HCT116 (cell line): ENCODE results near the gene FCHSD2. TPM values are rescaled to one million over a fixed set of nuclear protein-coding genes. Genes with fewer than 3 reads are reported as not detected.
"Not testable (repeated sequence)": the region's sequence is repeated elsewhere in the genome, so short reads cannot be mapped to it uniquely, and the experiment has no call there.

ENCODE experiments used
- ATAC-seq: fragments of 200-7000 bp; cut with Tn5 transposase; 2 replicates; pipeline ENCODE4 v1.9.1; 2020; ENCODE audit warnings: mild to moderate bottlenecking, moderate library complexity
- BruUV-seq: library from RNA; stranded (reverse); fragments of 400-500 nt; replicated peaks from 2 replicates; lab custom pipeline; 2021; lab: Mats Ljungman, UMichigan
- CTCF ChIA-PET: fragments of 300-600 bp; sonication (Branson Sonifier 250); formaldehyde crosslinking; loops from one replicate; lab custom pipeline; 2021; ENCODE audit warnings: antibody characterized with exemption; lab: Charles Lee
- POLR2A ChIA-PET: fragments of 300-600, 350-600 bp; sonication (Branson Sonifier 250); formaldehyde crosslinking; loops from one replicate; lab custom pipeline; 2021; ENCODE audit warnings: antibody characterized with exemption; lab: Charles Lee
- RAD21 ChIA-PET, 2 experiments: fragments of 300-600 bp; sonication (Branson Sonifier 250); formaldehyde crosslinking; loops; one replicate each; lab custom pipeline; 2023; ENCODE audit warnings: low total read pairs in 2 of 2; ENCODE audit not compliant: uncharacterized antibody in 2 of 2, unreplicated experiment in 2 of 2, low non-redundant PET in 1 of 2; lab: Charles Lee
- DNase-seq: peaks from one replicate; pipeline ENCODE4 v3.0.0-alpha.2; 2010; ENCODE audit warnings: low read depth, low spot score
- H2AFZ ChIP-seq: fragments of 200-600 bp; shearing (Covaris generic), sonication (generic); 2 replicates; pipeline ENCODE4 v1.6.1; 2017; ENCODE audit warnings: low read depth, mixed run types, mixed read lengths, antibody characterized with exemption, low read length; ENCODE audit not compliant: poor library complexity, severe bottlenecking
- H3K27ac ChIP-seq: 2 replicates; pipeline ENCODE4 v1.5.1; 2012; ENCODE audit warnings: low read depth, low read length
- H3K27me3 ChIP-seq: fragments of 200-600 bp; sonication (generic); 2 replicates; pipeline ENCODE4 v1.6.1; 2016; ENCODE audit warnings: mixed run types, low read length, mixed read lengths; ENCODE audit not compliant: insufficient read depth
- H3K36me3 ChIP-seq, 2 experiments: fragments of 200-500 bp in 1 of 2; fragments of 200-600 bp in 1 of 2; sonication (Bioruptor generic) in 1 of 2; sonication (generic) in 1 of 2; 2 replicates each; pipeline versions ENCODE4 v1.5.1 to v1.6.1; 2014 to 2016; ENCODE audit warnings: low read length in 2 of 2, inconsistent platforms in 1 of 2, mixed read lengths in 1 of 2, mixed run types in 1 of 2; ENCODE audit not compliant: insufficient read depth in 2 of 2, control insufficient read depth in 1 of 2
- H3K4me1 ChIP-seq, 2 experiments: fragments of 200-600 bp in 1 of 2; sonication (generic) in 1 of 2; 2 replicates each; pipeline versions ENCODE4 v1.5.1 to v1.6.1; 2012 to 2017; ENCODE audit warnings: low read length in 2 of 2, inconsistent platforms in 1 of 2, mild to moderate bottlenecking in 1 of 2, mixed read lengths in 1 of 2, mixed run types in 1 of 2, moderate library complexity in 1 of 2; ENCODE audit not compliant: insufficient read depth in 2 of 2, control insufficient read depth in 1 of 2
- H3K4me2 ChIP-seq: fragments of 200-600 bp; sonication (generic); 2 replicates; pipeline ENCODE4 v1.6.1; 2017; ENCODE audit warnings: mixed run types, low read length, mixed read lengths
- H3K4me3 ChIP-seq, 2 experiments: fragments of 200-600 bp in 1 of 2; sonication (generic) in 1 of 2; replicated peaks in 1 of 2; 2 replicates each; pipeline ENCODE4 v1.5.1; 2011 to 2016; ENCODE audit warnings: low read length in 2 of 2, control low read depth in 1 of 2, low read depth in 1 of 2, mild to moderate bottlenecking in 1 of 2, mixed read lengths in 1 of 2, mixed run types in 1 of 2
- H3K79me2 ChIP-seq: fragments of 200-600 bp; sonication (generic); 2 replicates; pipeline ENCODE4 v1.6.1; 2017; ENCODE audit warnings: mild to moderate bottlenecking, mixed run types, low read length, moderate library complexity, mixed read lengths; ENCODE audit not compliant: insufficient read depth
- H3K9ac ChIP-seq: fragments of 200-600 bp; sonication (generic); 2 replicates; pipeline ENCODE4 v1.6.1; 2016; ENCODE audit warnings: low read length, mixed read lengths
- H3K9me2 ChIP-seq: fragments of 200-600 bp; sonication (generic), shearing (Covaris generic); 2 replicates; pipeline ENCODE4 v1.6.1; 2017; ENCODE audit warnings: mixed run types, mild to moderate bottlenecking, moderate library complexity; ENCODE audit not compliant: insufficient read depth
- H3K9me3 ChIP-seq, 2 experiments: fragments of 200-500 bp in 1 of 2; fragments of 200-600 bp in 1 of 2; sonication (Bioruptor generic) in 1 of 2; sonication (generic) in 1 of 2; 2 replicates each; pipeline ENCODE4 v1.6.1; 2014 to 2017; ENCODE audit warnings: low read length in 2 of 2, mixed read lengths in 2 of 2, inconsistent platforms in 1 of 2, low read depth in 1 of 2, mild to moderate bottlenecking in 1 of 2, mixed run types in 1 of 2, moderate library complexity in 1 of 2; ENCODE audit not compliant: control insufficient read depth in 1 of 2, insufficient read depth in 1 of 2
- H4K20me1 ChIP-seq: fragments of 200-600 bp; sonication (generic), shearing (Covaris generic); 2 replicates; pipeline ENCODE4 v1.6.1; 2017; ENCODE audit warnings: mixed run types, mild to moderate bottlenecking, moderate library complexity; ENCODE audit not compliant: insufficient read depth
- TCF7L2 ChIP-seq: IDR thresholded peaks from 2 replicates; pipeline ENCODE4 v1.7.0; 2011; ENCODE audit warnings: borderline replicate concordance, inconsistent platforms; ENCODE audit not compliant: insufficient read depth, insufficient read length; ENCODE audit errors: extremely low read depth
- YY1 ChIP-seq: IDR thresholded peaks from 2 replicates; pipeline ENCODE4 v1.6.1; 2011; ENCODE audit warnings: low read length, low read depth, moderate library complexity, mild to moderate bottlenecking; ENCODE audit not compliant: insufficient replicate concordance; ENCODE audit errors: extremely low read depth
- intact Hi-C: fragments of 100-400 bp; cut with micrococcal nuclease; formaldehyde crosslinking; loops from 2 replicates; pipeline ENCODE4 v1.10.0; 2022
- total RNA-seq: library from RNA; stranded (reverse); gene quantifications from one replicate; pipeline ENCODE4 v1.2.1, GENCODE V29; 2021; ENCODE audit not compliant: unreplicated experiment
- TF ChIP-seq, protein P1 (sequence below): IDR thresholded peaks from 2 replicates; pipeline ENCODE4 v1.6.1; 2012

The FCHSD2 gene
- total RNA-seq, 1 experiment from 2014 or later: 15.0 TPM

DNA sequence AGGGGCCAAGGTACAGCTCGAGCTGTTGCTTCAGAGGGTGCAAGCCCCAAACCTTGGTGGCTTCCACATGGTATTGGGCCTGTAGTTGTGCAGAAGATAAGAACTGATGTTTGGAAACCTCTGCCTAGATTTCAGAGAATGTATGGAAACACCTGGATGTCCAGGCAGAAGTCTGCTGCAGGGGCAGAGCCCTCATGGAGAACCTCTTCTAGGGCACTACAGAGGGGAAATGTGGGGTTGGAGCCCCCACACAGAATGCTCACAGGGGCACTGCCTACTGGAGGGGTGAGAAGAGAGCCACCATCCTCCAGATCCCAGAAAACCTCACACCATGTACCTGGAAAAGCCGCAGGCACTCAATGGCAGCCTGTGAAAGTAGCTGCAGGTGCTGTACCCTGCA, 114.3 kb downstream of the FCHSD2 start:
- H3K9ac ChIP-seq, intact Hi-C loops, H3K27me3 ChIP-seq, H3K9me3 ChIP-seq, ATAC-seq, CTCF ChIA-PET, POLR2A ChIA-PET, H2AFZ ChIP-seq, BruUV-seq, RAD21 ChIA-PET, H3K36me3 ChIP-seq, H3K4me3 ChIP-seq, H4K20me1 ChIP-seq, H3K9me2 ChIP-seq, H3K4me2 ChIP-seq, H3K27ac ChIP-seq, H3K4me1 ChIP-seq, H3K79me2 ChIP-seq, DNase-seq: not testable (repeated sequence)

DNA sequence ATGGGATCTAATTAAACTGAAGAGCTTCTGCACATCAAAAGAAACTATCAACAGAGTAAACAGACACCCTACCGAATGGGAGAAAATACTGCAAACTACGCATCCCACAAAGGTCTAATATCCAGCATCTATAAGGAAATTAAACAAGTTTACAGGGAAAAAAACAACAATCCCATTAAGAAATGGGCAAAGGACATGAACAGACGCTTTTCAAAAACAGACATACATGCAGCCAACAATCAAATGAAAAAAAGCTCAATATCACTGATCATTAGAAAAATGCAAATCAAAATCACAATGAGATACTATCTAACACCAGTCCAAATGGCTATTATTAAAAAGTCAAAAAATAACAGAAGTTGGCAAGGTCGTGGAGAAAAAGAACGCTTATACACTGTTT, 117.5 kb downstream of the FCHSD2 start:
- Histone ChIP-seq H3K27me3 (no peaks in the 10 kb centered on the region), H3K9ac (no peak overlapping the region), H3K79me2 (no peaks in the 10 kb centered on the region), H3K4me3 (no peak overlapping the region), H3K27ac (no peak overlapping the region), H3K9me2 (no peaks in the 10 kb centered on the region), H3K36me3 (no peaks in the 10 kb centered on the region), H3K4me1 (no peaks in the 10 kb centered on the region), H3K9me3 (no peaks in the 10 kb centered on the region), H3K4me2 (no peak overlapping the region), H2AFZ (no peak overlapping the region), H4K20me1 (no peaks in the 10 kb centered on the region)
- ChIA-PET CTCF (no interaction called here), RAD21 (no interaction called here), POLR2A (no interaction called here)
- ATAC-seq (no peak), DNase-seq (no peak)
- no TSS peak for BruUV-seq
- intact Hi-C loops: no loop called here
- TF ChIP-seq YY1: no peak
- no peak for TF ChIP-seq TCF7L2
- TF ChIP-seq, protein P1, sequence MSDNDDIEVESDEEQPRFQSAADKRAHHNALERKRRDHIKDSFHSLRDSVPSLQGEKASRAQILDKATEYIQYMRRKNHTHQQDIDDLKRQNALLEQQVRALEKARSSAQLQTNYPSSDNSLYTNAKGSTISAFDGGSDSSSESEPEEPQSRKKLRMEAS: no peak
